HEK293 (cell line): ENCODE results near the gene DLG2.

Source experiments
- CTCF ChIA-PET: fragments of 350-600 bp; formaldehyde crosslinking; extraction: SDS; loops from one replicate; lab custom pipeline; 2021; ENCODE audit warnings: antibody characterized with exemption; lab: Yijun Ruan, JAX
- POLR2A ChIA-PET: fragments of 300-600 bp; formaldehyde crosslinking; extraction: SDS; loops from one replicate; lab custom pipeline; 2020; ENCODE audit warnings: antibody characterized with exemption, inconsistent platforms; lab: Yijun Ruan, JAX
- H3K27ac ChIP-seq: fragments of 200-500 bp; sonication (Bioruptor generic); 2 replicates; pipeline ENCODE4 v1.5.1; 2014; ENCODE audit warnings: low read depth, low read length, control low read depth, inconsistent platforms; ENCODE audit errors: extremely low read depth
- H3K36me3 ChIP-seq, 2 experiments: fragments of 200-500 bp in 1 of 2; sonication (Bioruptor generic) in 1 of 2; 1 replicate in 1 of 2; 2 replicates in 1 of 2; pipeline ENCODE4 v1.5.1; 2014 to 2017; ENCODE audit warnings: inconsistent platforms in 2 of 2, low read length in 2 of 2; ENCODE audit not compliant: control insufficient read depth in 2 of 2, insufficient read depth in 1 of 2
- H3K4me1 ChIP-seq: fragments of 200-500 bp; sonication (Bioruptor generic); 2 replicates; pipeline ENCODE4 v1.5.1; 2014; ENCODE audit warnings: mild to moderate bottlenecking, low read length, inconsistent platforms; ENCODE audit not compliant: control insufficient read depth, insufficient read depth
- H3K4me3 ChIP-seq: 2 replicates; pipeline ENCODE4 v1.5.1; 2011; ENCODE audit warnings: low read depth, mild to moderate bottlenecking, control low read depth, low read length, moderate library complexity
- H3K9me3 ChIP-seq: fragments of 200-500 bp; sonication (Bioruptor generic); 2 replicates; pipeline ENCODE4 v1.5.1; 2014; ENCODE audit warnings: low read depth, low read length, inconsistent platforms; ENCODE audit not compliant: control insufficient read depth, insufficient read depth
- EGR2 ChIP-seq: fragments of 450-650 bp; formaldehyde crosslinking; IDR thresholded peaks from 2 replicates; pipeline ENCODE4 v1.5.1; 2016; ENCODE audit warnings: low read depth, missing biosample characterization, missing genetic modification characterization
- KLF1 ChIP-seq: fragments of 450-650 bp; formaldehyde crosslinking; IDR thresholded peaks from 2 replicates; pipeline ENCODE4 v1.5.1; 2016; ENCODE audit warnings: missing biosample characterization, missing genetic modification characterization
- KLF16 ChIP-seq: fragments of 450-650 bp; formaldehyde crosslinking; IDR thresholded peaks from 2 replicates; pipeline ENCODE4 v1.5.1; 2017; ENCODE audit warnings: missing biosample characterization, missing genetic modification characterization
- OSR2 ChIP-seq: fragments of 450-650 bp; formaldehyde crosslinking; IDR thresholded peaks from 2 replicates; pipeline ENCODE4 v1.5.1; 2016; ENCODE audit warnings: missing biosample characterization, missing genetic modification characterization
- SP7 ChIP-seq: fragments of 450-650 bp; formaldehyde crosslinking; IDR thresholded peaks from 2 replicates; pipeline ENCODE4 v1.5.1; 2016; ENCODE audit warnings: missing biosample characterization, missing genetic modification characterization
- ZEB2 ChIP-seq: fragments of 450-650 bp; formaldehyde crosslinking; IDR thresholded peaks from 2 replicates; pipeline ENCODE4 v1.5.1; 2016; ENCODE audit warnings: missing biosample characterization, missing genetic modification characterization
- ZFP3 ChIP-seq: fragments of 450-650 bp; formaldehyde crosslinking; IDR thresholded peaks from 2 replicates; pipeline ENCODE4 v1.5.1; 2016; ENCODE audit warnings: low read depth, missing biosample characterization, missing genetic modification characterization
- ZNF133 ChIP-seq: fragments of 450-650 bp; formaldehyde crosslinking; IDR thresholded peaks from 2 replicates; pipeline ENCODE4 v1.5.1; 2016; ENCODE audit warnings: missing biosample characterization, missing genetic modification characterization
- ZNF16 ChIP-seq: fragments of 450-650 bp; formaldehyde crosslinking; IDR thresholded peaks from 2 replicates; pipeline ENCODE4 v1.5.1; 2016; ENCODE audit warnings: low read depth, missing biosample characterization, missing genetic modification characterization
- ZNF184 ChIP-seq: fragments of 450-650 bp; IDR thresholded peaks from 2 replicates; pipeline ENCODE4 v1.5.1; 2018; ENCODE audit warnings: missing biosample characterization, mild to moderate bottlenecking, missing genetic modification characterization
- ZNF202 ChIP-seq: fragments of 450-650 bp; formaldehyde crosslinking; IDR thresholded peaks from 2 replicates; pipeline ENCODE4 v1.5.1; 2016; ENCODE audit warnings: missing biosample characterization, missing genetic modification characterization, borderline replicate concordance
- ZNF23 ChIP-seq: fragments of 450-650 bp; formaldehyde crosslinking; IDR thresholded peaks from 2 replicates; pipeline ENCODE4 v1.5.1; 2016; ENCODE audit warnings: missing biosample characterization, missing genetic modification characterization, borderline replicate concordance
- ZNF341 ChIP-seq: fragments of 450-650 bp; formaldehyde crosslinking; IDR thresholded peaks from 2 replicates; pipeline ENCODE4; 2016; ENCODE audit warnings: low read depth, missing biosample characterization, missing genetic modification characterization
- ZNF354C ChIP-seq: fragments of 450-650 bp; formaldehyde crosslinking; IDR thresholded peaks from 2 replicates; pipeline ENCODE4 v1.5.1; 2016; ENCODE audit warnings: missing biosample characterization, missing genetic modification characterization, low read depth, borderline replicate concordance
- ZNF391 ChIP-seq: fragments of 450-650 bp; formaldehyde crosslinking; IDR thresholded peaks from 2 replicates; pipeline ENCODE4 v1.5.1; 2016; ENCODE audit warnings: low read depth, missing biosample characterization, missing genetic modification characterization, borderline replicate concordance
- ZNF394 ChIP-seq: fragments of 450-650 bp; formaldehyde crosslinking; IDR thresholded peaks from 2 replicates; pipeline ENCODE4 v1.5.1; 2016; ENCODE audit warnings: missing biosample characterization, missing genetic modification characterization, mild to moderate bottlenecking, moderate library complexity, borderline replicate concordance
- ZNF510 ChIP-seq: fragments of 450-650 bp; formaldehyde crosslinking; IDR thresholded peaks from 2 replicates; pipeline ENCODE4 v1.5.1; 2018; ENCODE audit warnings: mild to moderate bottlenecking, missing genetic modification characterization, missing biosample characterization; ENCODE audit not compliant: insufficient replicate concordance
- ZNF521 ChIP-seq: fragments of 450-650 bp; formaldehyde crosslinking; IDR thresholded peaks from 2 replicates; pipeline ENCODE4 v1.5.1; 2017; ENCODE audit warnings: missing biosample characterization, mild to moderate bottlenecking, missing genetic modification characterization
- ZNF544 ChIP-seq: fragments of 450-650 bp; formaldehyde crosslinking; IDR thresholded peaks from 2 replicates; pipeline ENCODE4 v1.5.0; 2017; ENCODE audit warnings: missing biosample characterization, missing genetic modification characterization
- ZNF623 ChIP-seq: fragments of 450-650 bp; formaldehyde crosslinking; IDR thresholded peaks from 2 replicates; pipeline ENCODE4 v1.5.1; 2016; ENCODE audit warnings: missing biosample characterization, missing genetic modification characterization
- ZNF658 ChIP-seq: fragments of 450-650 bp; formaldehyde crosslinking; IDR thresholded peaks from 2 replicates; pipeline ENCODE4; 2016; ENCODE audit warnings: missing biosample characterization, missing genetic modification characterization
- ZNF670 ChIP-seq: fragments of 450-650 bp; formaldehyde crosslinking; IDR thresholded peaks from 2 replicates; pipeline ENCODE4 v1.5.1; 2016; ENCODE audit warnings: missing biosample characterization, missing genetic modification characterization, low read depth
- ZNF707 ChIP-seq: fragments of 450-650 bp; formaldehyde crosslinking; IDR thresholded peaks from 2 replicates; pipeline ENCODE4 v1.5.1; 2016; ENCODE audit warnings: missing biosample characterization, missing genetic modification characterization
- ZNF747 ChIP-seq: fragments of 450-650 bp; formaldehyde crosslinking; IDR thresholded peaks from 2 replicates; pipeline ENCODE4 v1.5.1; 2016; ENCODE audit warnings: missing biosample characterization, missing genetic modification characterization
- TF ChIP-seq, protein P1 (sequence below): fragments of 450-650 bp; formaldehyde crosslinking; IDR thresholded peaks from 2 replicates; pipeline ENCODE4 v1.5.1; 2016; ENCODE audit warnings: missing biosample characterization, missing genetic modification characterization, borderline replicate concordance
- TF ChIP-seq, protein P2 (sequence below): IDR thresholded peaks from 2 replicates; pipeline ENCODE4 v1.6.1; 2011; ENCODE audit warnings: mild to moderate bottlenecking, low read depth, low read length, borderline replicate concordance
- TF ChIP-seq, protein P3 (sequence below): fragments of 450-650 bp; formaldehyde crosslinking; IDR thresholded peaks from 2 replicates; pipeline ENCODE4 v1.5.1; 2017; ENCODE audit warnings: missing biosample characterization, missing genetic modification characterization

Gene DLG2

DNA sequence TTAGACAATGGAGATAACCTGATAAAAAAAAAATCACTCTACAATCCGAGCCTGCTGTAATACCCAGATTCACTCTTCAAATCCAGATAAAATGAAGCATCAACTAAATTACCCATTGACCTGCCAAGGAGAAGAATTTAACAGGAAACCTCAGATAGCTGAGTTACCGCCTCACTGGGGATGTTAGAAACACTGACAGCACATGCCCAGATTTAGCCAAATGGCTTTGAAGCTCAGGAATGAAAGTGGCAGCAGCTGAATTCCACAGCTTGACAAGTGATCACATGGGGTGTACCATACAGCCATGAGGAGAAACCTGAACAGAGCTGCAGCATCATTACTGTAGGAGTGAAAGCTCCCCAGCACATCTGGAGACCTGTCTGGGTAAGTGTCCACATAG is 807.6 kb downstream of the DLG2 start (continued):
- no peak for TF ChIP-seq ZNF658 (tag by site-specific recombination)

DNA sequence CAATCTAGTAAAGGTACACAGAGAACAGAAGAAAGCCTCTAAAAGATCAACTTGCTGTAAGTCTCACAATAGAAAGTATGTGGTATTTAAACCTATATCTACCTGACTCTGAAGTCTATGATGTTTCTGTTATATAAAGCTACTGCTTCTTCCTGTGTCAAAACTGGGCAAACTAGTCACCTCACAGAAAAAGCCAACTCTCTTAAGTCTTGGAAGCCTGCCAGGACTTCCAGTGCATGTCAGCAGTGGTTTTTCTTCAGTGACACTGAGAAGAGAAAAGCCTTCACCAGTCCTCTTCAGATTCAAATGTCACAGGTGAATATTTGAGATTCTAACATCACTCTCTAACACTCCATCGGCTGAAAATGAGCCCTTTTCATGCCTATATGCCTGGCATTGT is 808.0 kb downstream of the DLG2 start:
- no peaks in the 10 kb centered on the region for H3K4me1 ChIP-seq
- H3K36me3 ChIP-seq: no peaks in the 10 kb centered on the region
- ChIA-PET CTCF (no interaction called here), POLR2A (no interaction called here)
- H3K9me3 ChIP-seq: no peaks in the 10 kb centered on the region
- TF ChIP-seq, protein P1, sequence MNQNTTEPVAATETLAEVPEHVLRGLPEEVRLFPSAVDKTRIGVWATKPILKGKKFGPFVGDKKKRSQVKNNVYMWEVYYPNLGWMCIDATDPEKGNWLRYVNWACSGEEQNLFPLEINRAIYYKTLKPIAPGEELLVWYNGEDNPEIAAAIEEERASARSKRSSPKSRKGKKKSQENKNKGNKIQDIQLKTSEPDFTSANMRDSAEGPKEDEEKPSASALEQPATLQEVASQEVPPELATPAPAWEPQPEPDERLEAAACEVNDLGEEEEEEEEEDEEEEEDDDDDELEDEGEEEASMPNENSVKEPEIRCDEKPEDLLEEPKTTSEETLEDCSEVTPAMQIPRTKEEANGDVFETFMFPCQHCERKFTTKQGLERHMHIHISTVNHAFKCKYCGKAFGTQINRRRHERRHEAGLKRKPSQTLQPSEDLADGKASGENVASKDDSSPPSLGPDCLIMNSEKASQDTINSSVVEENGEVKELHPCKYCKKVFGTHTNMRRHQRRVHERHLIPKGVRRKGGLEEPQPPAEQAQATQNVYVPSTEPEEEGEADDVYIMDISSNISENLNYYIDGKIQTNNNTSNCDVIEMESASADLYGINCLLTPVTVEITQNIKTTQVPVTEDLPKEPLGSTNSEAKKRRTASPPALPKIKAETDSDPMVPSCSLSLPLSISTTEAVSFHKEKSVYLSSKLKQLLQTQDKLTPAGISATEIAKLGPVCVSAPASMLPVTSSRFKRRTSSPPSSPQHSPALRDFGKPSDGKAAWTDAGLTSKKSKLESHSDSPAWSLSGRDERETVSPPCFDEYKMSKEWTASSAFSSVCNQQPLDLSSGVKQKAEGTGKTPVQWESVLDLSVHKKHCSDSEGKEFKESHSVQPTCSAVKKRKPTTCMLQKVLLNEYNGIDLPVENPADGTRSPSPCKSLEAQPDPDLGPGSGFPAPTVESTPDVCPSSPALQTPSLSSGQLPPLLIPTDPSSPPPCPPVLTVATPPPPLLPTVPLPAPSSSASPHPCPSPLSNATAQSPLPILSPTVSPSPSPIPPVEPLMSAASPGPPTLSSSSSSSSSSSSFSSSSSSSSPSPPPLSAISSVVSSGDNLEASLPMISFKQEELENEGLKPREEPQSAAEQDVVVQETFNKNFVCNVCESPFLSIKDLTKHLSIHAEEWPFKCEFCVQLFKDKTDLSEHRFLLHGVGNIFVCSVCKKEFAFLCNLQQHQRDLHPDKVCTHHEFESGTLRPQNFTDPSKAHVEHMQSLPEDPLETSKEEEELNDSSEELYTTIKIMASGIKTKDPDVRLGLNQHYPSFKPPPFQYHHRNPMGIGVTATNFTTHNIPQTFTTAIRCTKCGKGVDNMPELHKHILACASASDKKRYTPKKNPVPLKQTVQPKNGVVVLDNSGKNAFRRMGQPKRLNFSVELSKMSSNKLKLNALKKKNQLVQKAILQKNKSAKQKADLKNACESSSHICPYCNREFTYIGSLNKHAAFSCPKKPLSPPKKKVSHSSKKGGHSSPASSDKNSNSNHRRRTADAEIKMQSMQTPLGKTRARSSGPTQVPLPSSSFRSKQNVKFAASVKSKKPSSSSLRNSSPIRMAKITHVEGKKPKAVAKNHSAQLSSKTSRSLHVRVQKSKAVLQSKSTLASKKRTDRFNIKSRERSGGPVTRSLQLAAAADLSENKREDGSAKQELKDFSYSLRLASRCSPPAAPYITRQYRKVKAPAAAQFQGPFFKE (tag by site-specific recombination): no peak
- TF ChIP-seq ZNF707 (tag by site-specific recombination) (no peak), ZNF747 (tag by site-specific recombination) (no peak), KLF1 (tag by site-specific recombination) (no peak), ZNF623 (tag by site-specific recombination) (no peak), ZNF391 (tag by site-specific recombination) (no peak), ZNF510 (tag by site-specific recombination) (no peak), ZNF16 (tag by site-specific recombination) (no peak), ZNF521 (no peak), ZNF670 (tag by site-specific recombination) (no peak), ZNF354C (no peak), ZNF184 (tag by site-specific recombination) (no peak), ZNF394 (tag by site-specific recombination) (no peak), ZNF544 (tag by site-specific recombination) (no peak), OSR2 (tag by site-specific recombination) (no peak), ZFP3 (tag by site-specific recombination) (no peak)
- TF ChIP-seq, protein P2, sequence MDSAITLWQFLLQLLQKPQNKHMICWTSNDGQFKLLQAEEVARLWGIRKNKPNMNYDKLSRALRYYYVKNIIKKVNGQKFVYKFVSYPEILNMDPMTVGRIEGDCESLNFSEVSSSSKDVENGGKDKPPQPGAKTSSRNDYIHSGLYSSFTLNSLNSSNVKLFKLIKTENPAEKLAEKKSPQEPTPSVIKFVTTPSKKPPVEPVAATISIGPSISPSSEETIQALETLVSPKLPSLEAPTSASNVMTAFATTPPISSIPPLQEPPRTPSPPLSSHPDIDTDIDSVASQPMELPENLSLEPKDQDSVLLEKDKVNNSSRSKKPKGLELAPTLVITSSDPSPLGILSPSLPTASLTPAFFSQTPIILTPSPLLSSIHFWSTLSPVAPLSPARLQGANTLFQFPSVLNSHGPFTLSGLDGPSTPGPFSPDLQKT: no peak
- H3K27ac ChIP-seq: no peak overlapping the region
- no peak overlapping the region for H3K4me3 ChIP-seq

DNA sequence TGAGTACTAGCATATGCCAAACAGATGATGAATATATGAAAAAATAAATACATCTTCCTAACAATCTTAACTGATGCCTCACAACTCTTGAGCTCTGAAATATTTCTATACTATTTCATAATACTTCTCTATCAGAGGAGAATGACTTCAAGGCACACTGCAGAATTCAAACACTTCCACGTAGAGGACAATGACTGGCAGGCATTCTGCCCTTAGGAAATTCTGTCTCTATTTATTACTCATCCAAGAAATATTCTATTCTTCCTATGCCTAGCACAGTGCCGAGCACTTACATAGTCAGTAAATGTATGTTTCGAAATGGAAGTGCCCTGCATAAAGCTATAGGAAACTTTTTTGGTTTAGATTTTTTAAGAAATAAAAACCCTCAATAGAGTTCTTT is 809.1 kb downstream of the DLG2 start:
- Histone ChIP-seq H3K4me1 (no peaks in the 10 kb centered on the region), H3K9me3 (no peaks in the 10 kb centered on the region), H3K4me3 (no peak overlapping the region), H3K27ac (no peak overlapping the region), H3K36me3 (no peaks in the 10 kb centered on the region)
- CTCF ChIA-PET: no interaction called here
- POLR2A ChIA-PET: no interaction called here
- TF ChIP-seq ZNF202 (tag by site-specific recombination): no peak
- TF ChIP-seq, protein P3, sequence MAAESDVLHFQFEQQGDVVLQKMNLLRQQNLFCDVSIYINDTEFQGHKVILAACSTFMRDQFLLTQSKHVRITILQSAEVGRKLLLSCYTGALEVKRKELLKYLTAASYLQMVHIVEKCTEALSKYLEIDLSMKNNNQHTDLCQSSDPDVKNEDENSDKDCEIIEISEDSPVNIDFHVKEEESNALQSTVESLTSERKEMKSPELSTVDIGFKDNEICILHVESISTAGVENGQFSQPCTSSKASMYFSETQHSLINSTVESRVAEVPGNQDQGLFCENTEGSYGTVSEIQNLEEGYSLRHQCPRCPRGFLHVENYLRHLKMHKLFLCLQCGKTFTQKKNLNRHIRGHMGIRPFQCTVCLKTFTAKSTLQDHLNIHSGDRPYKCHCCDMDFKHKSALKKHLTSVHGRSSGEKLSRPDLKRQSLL (tag by site-specific recombination): no peak
- no peak for TF ChIP-seq SP7
- no peak for TF ChIP-seq ZEB2
- no peak for TF ChIP-seq ZNF133 (tag by site-specific recombination)
- no peak for TF ChIP-seq KLF16 (tag by site-specific recombination)
- TF ChIP-seq ZNF23: no peak
- no peak for TF ChIP-seq ZNF341 (tag by site-specific recombination)
- no peak for TF ChIP-seq EGR2 (tag by site-specific recombination)
